Vagina (tissue), 2 donors: ENCODE measurements around the gene LCN2. TPM values are rescaled to one million over a fixed set of nuclear protein-coding genes. Genes with fewer than 3 reads are reported as not detected.

Experiments
- DNase-seq, 2 donors: peaks; one replicate each; pipeline ENCODE4 v3.0.0-alpha.2; 2017; ENCODE audit errors: extremely low spot score in 2 of 2
- H3K27ac ChIP-seq: fragments of 200-600 bp; sonication (generic); one replicate; pipeline ENCODE4 v1.5.1; 2019
- H3K27me3 ChIP-seq: fragments of 200-600 bp; sonication (generic); one replicate; pipeline ENCODE4 v1.5.1; 2019
- H3K36me3 ChIP-seq, 2 donors: fragments of 200-600 bp; sonication (generic); one replicate each; pipeline ENCODE4 v1.5.1; 2017 to 2019
- H3K4me1 ChIP-seq: fragments of 200-600 bp; sonication (generic); one replicate; pipeline ENCODE4 v1.5.1; 2019
- H3K4me3 ChIP-seq, 2 donors: fragments of 200-600 bp; sonication (generic); 1 replicate in 1 of 2; 2 replicates in 1 of 2; pipeline ENCODE4 v1.5.1; 2016 to 2019
- H3K9me3 ChIP-seq: fragments of 200-600 bp; sonication (generic); one replicate; pipeline ENCODE4 v1.5.1; 2019
- CTCF ChIP-seq, 3 experiments: fragments of 450-650 bp in 2 of 3; fragments of 200-600 bp in 1 of 3; sonication (generic) in 1 of 3; IDR thresholded peaks; one replicate each; pipeline ENCODE4 v1.5.1; 2017 to 2019; ENCODE audit warnings: antibody characterized with exemption in 3 of 3, mild to moderate bottlenecking in 2 of 3, moderate library complexity in 2 of 3
- POLR2A ChIP-seq, 2 donors: fragments of 450-650 bp; IDR thresholded peaks; one replicate each; pipeline ENCODE4 v1.6.1; 2017; ENCODE audit warnings: antibody characterized with exemption in 2 of 2, mild to moderate bottlenecking in 2 of 2, moderate library complexity in 2 of 2
- POLR2AphosphoS5 ChIP-seq, 2 donors: sonication (generic); formaldehyde crosslinking; IDR thresholded peaks; one replicate each; pipeline ENCODE4 v1.9.0; 2017; ENCODE audit warnings: antibody characterized with exemption in 2 of 2, mild to moderate bottlenecking in 2 of 2, low read depth in 1 of 2; ENCODE audit not compliant: insufficient read depth in 1 of 2
- intact Hi-C: fragments of 100-400 bp; cut with DNase I; formaldehyde crosslinking; loops from one replicate; pipeline ENCODE4 v1.15.1; 2023
- total RNA-seq: library from RNA; depleted of rRNA; stranded (reverse); fragments of >200 nt; gene quantifications from one replicate; pipeline ENCODE4 v1.2.3, GENCODE V29; 2016

Gene LCN2
- total RNA-seq, 1 donor from 2014 or later: 136 TPM

GRCh38 chr9:128117613-128118471 lies 31.4 kb upstream of the LCN2 start:
- no peak overlapping the region for H3K4me3 ChIP-seq
- H3K36me3 ChIP-seq: peaks cover 0 to 15% of the 10 kb centered on the region in 2 donors
- H3K9me3 ChIP-seq: no peaks in the 10 kb centered on the region
- H3K27me3 ChIP-seq: no peaks in the 10 kb centered on the region
- TF ChIP-seq POLR2A (IDR thresholded peaks at IDR 0.05) (no peak), CTCF (IDR thresholded peaks at IDR 0.05) (peak; percentile 98 to 100 (median 100)), POLR2AphosphoS5 (IDR thresholded peaks at IDR 0.05; ENCODE audit: insufficient read depth in 1 of 2, low read depth in 1 of 2) (peak; percentile 57 to 87)
- peak overlapping the region; percentile 51 for H3K27ac ChIP-seq
- intact Hi-C loops: loop anchor here (5.0 kb wide), 2 partner anchors 76 to 176 kb away; no protein-coding TSS in a partner anchor
- peaks cover 4% of the 10 kb centered on the region for H3K4me1 ChIP-seq
- no peak for DNase-seq

- H3K4me3 ChIP-seq: no peak overlapping the region
- peaks cover 4% of the 10 kb centered on the region for H3K4me1 ChIP-seq
- H3K27me3 ChIP-seq: no peaks in the 10 kb centered on the region
- DNase-seq: no peak
- no peaks in the 10 kb centered on the region for H3K9me3 ChIP-seq
- H3K27ac ChIP-seq: no peak overlapping the region
- intact Hi-C loops: loop anchor here (5.0 kb wide), 2 partner anchors 76 to 176 kb away; no protein-coding TSS in a partner anchor
- H3K36me3 ChIP-seq: peaks cover 0 to 21% of the 10 kb centered on the region in 2 donors
- no peak for TF ChIP-seq CTCF (IDR thresholded peaks at IDR 0.05)
- TF ChIP-seq POLR2A (IDR thresholded peaks at IDR 0.05): no peak
These were observed 30.8 kb upstream of the LCN2 start for GRCh38 chr9:128118472-128118857.

GRCh38 chr9:128118971-128119665 lies 30.1 kb upstream of the LCN2 start:
- H3K36me3 ChIP-seq: peaks cover 0 to 28% of the 10 kb centered on the region in 2 donors

GRCh38 chr9:128120061-128120740 lies 29.1 kb upstream of the LCN2 start:
- Histone ChIP-seq H3K27me3 (no peaks in the 10 kb centered on the region), H3K36me3 (peaks cover 0 to 33% of the 10 kb centered on the region in 2 donors), H3K4me3 (no peak overlapping the region), H3K4me1 (peaks cover 12% of the 10 kb centered on the region), H3K9me3 (no peaks in the 10 kb centered on the region), H3K27ac (no peak overlapping the region)
- DNase-seq: no peak
- intact Hi-C loops: no loop called here
- no peak for TF ChIP-seq POLR2AphosphoS5 (IDR thresholded peaks at IDR 0.05; ENCODE audit: insufficient read depth in 1 of 2, low read depth in 1 of 2)
- TF ChIP-seq POLR2A (IDR thresholded peaks at IDR 0.05): no peak
- TF ChIP-seq CTCF (IDR thresholded peaks at IDR 0.05): no peak

More at GRCh38 chr9:128118971-128119665, 30.1 kb upstream of the LCN2 start:
- TF ChIP-seq POLR2AphosphoS5 (IDR thresholded peaks at IDR 0.05; ENCODE audit: insufficient read depth in 1 of 2, low read depth in 1 of 2) (no peak), POLR2A (IDR thresholded peaks at IDR 0.05) (no peak), CTCF (IDR thresholded peaks at IDR 0.05) (no peak)
- Histone ChIP-seq H3K27me3 (no peaks in the 10 kb centered on the region), H3K9me3 (no peaks in the 10 kb centered on the region), H3K4me1 (peaks cover 4% of the 10 kb centered on the region), H3K4me3 (no peak overlapping the region), H3K27ac (no peak overlapping the region)
- no peak for DNase-seq
- intact Hi-C loops: loop anchor here (5.0 kb wide), 2 partner anchors 77 to 177 kb away; no protein-coding TSS in a partner anchor
